HCT116 (cell line): Measurements from ENCODE around the gene POC1B. TPM values are rescaled to one million over a fixed set of nuclear protein-coding genes. Genes with fewer than 3 reads are reported as not detected.

Experiments
- ATAC-seq: fragments of 200-7000 bp; cut with Tn5 transposase; 2 replicates; pipeline ENCODE4 v1.9.1; 2020; ENCODE audit warnings: mild to moderate bottlenecking, moderate library complexity
- BruUV-seq: library from RNA; stranded (reverse); fragments of 400-500 nt; replicated peaks from 2 replicates; lab custom pipeline; 2021; lab: Mats Ljungman, UMichigan
- CTCF ChIA-PET: fragments of 300-600 bp; sonication (Branson Sonifier 250); formaldehyde crosslinking; loops from one replicate; lab custom pipeline; 2021; ENCODE audit warnings: antibody characterized with exemption; lab: Charles Lee
- POLR2A ChIA-PET: fragments of 300-600, 350-600 bp; sonication (Branson Sonifier 250); formaldehyde crosslinking; loops from one replicate; lab custom pipeline; 2021; ENCODE audit warnings: antibody characterized with exemption; lab: Charles Lee
- RAD21 ChIA-PET, 2 experiments: fragments of 300-600 bp; sonication (Branson Sonifier 250); formaldehyde crosslinking; loops; one replicate each; lab custom pipeline; 2023; ENCODE audit warnings: low total read pairs in 2 of 2; ENCODE audit not compliant: uncharacterized antibody in 2 of 2, unreplicated experiment in 2 of 2, low non-redundant PET in 1 of 2; lab: Charles Lee
- DNase-seq: peaks from one replicate; pipeline ENCODE4 v3.0.0-alpha.2; 2010; ENCODE audit warnings: low read depth, low spot score
- H2AFZ ChIP-seq: fragments of 200-600 bp; shearing (Covaris generic), sonication (generic); 2 replicates; pipeline ENCODE4 v1.6.1; 2017; ENCODE audit warnings: low read depth, mixed run types, mixed read lengths, antibody characterized with exemption, low read length; ENCODE audit not compliant: poor library complexity, severe bottlenecking
- H3K27ac ChIP-seq: 2 replicates; pipeline ENCODE4 v1.5.1; 2012; ENCODE audit warnings: low read depth, low read length
- H3K27me3 ChIP-seq: fragments of 200-600 bp; sonication (generic); 2 replicates; pipeline ENCODE4 v1.6.1; 2016; ENCODE audit warnings: mixed run types, low read length, mixed read lengths; ENCODE audit not compliant: insufficient read depth
- H3K36me3 ChIP-seq, 2 experiments: fragments of 200-500 bp in 1 of 2; fragments of 200-600 bp in 1 of 2; sonication (Bioruptor generic) in 1 of 2; sonication (generic) in 1 of 2; 2 replicates each; pipeline versions ENCODE4 v1.5.1 to v1.6.1; 2014 to 2016; ENCODE audit warnings: low read length in 2 of 2, inconsistent platforms in 1 of 2, mixed read lengths in 1 of 2, mixed run types in 1 of 2; ENCODE audit not compliant: insufficient read depth in 2 of 2, control insufficient read depth in 1 of 2
- H3K4me1 ChIP-seq, 2 experiments: fragments of 200-600 bp in 1 of 2; sonication (generic) in 1 of 2; 2 replicates each; pipeline versions ENCODE4 v1.5.1 to v1.6.1; 2012 to 2017; ENCODE audit warnings: low read length in 2 of 2, inconsistent platforms in 1 of 2, mild to moderate bottlenecking in 1 of 2, mixed read lengths in 1 of 2, mixed run types in 1 of 2, moderate library complexity in 1 of 2; ENCODE audit not compliant: insufficient read depth in 2 of 2, control insufficient read depth in 1 of 2
- H3K4me2 ChIP-seq: fragments of 200-600 bp; sonication (generic); 2 replicates; pipeline ENCODE4 v1.6.1; 2017; ENCODE audit warnings: mixed run types, low read length, mixed read lengths
- H3K4me3 ChIP-seq, 2 experiments: fragments of 200-600 bp in 1 of 2; sonication (generic) in 1 of 2; replicated peaks in 1 of 2; 2 replicates each; pipeline ENCODE4 v1.5.1; 2011 to 2016; ENCODE audit warnings: low read length in 2 of 2, control low read depth in 1 of 2, low read depth in 1 of 2, mild to moderate bottlenecking in 1 of 2, mixed read lengths in 1 of 2, mixed run types in 1 of 2
- H3K79me2 ChIP-seq: fragments of 200-600 bp; sonication (generic); 2 replicates; pipeline ENCODE4 v1.6.1; 2017; ENCODE audit warnings: mild to moderate bottlenecking, mixed run types, low read length, moderate library complexity, mixed read lengths; ENCODE audit not compliant: insufficient read depth
- H3K9ac ChIP-seq: fragments of 200-600 bp; sonication (generic); 2 replicates; pipeline ENCODE4 v1.6.1; 2016; ENCODE audit warnings: low read length, mixed read lengths
- H3K9me2 ChIP-seq: fragments of 200-600 bp; sonication (generic), shearing (Covaris generic); 2 replicates; pipeline ENCODE4 v1.6.1; 2017; ENCODE audit warnings: mixed run types, mild to moderate bottlenecking, moderate library complexity; ENCODE audit not compliant: insufficient read depth
- H3K9me3 ChIP-seq, 2 experiments: fragments of 200-500 bp in 1 of 2; fragments of 200-600 bp in 1 of 2; sonication (Bioruptor generic) in 1 of 2; sonication (generic) in 1 of 2; 2 replicates each; pipeline ENCODE4 v1.6.1; 2014 to 2017; ENCODE audit warnings: low read length in 2 of 2, mixed read lengths in 2 of 2, inconsistent platforms in 1 of 2, low read depth in 1 of 2, mild to moderate bottlenecking in 1 of 2, mixed run types in 1 of 2, moderate library complexity in 1 of 2; ENCODE audit not compliant: control insufficient read depth in 1 of 2, insufficient read depth in 1 of 2
- H4K20me1 ChIP-seq: fragments of 200-600 bp; sonication (generic), shearing (Covaris generic); 2 replicates; pipeline ENCODE4 v1.6.1; 2017; ENCODE audit warnings: mixed run types, mild to moderate bottlenecking, moderate library complexity; ENCODE audit not compliant: insufficient read depth
- CBX3 ChIP-seq: IDR thresholded peaks from 2 replicates; pipeline ENCODE4 v1.6.1; 2012; ENCODE audit warnings: low read depth
- CEBPB ChIP-seq: IDR thresholded peaks from 2 replicates; pipeline ENCODE4 v1.6.1; 2012; ENCODE audit warnings: low read depth
- EGR1 ChIP-seq: IDR thresholded peaks from 2 replicates; pipeline ENCODE4 v1.6.1; 2012; ENCODE audit warnings: low read depth
- ELF1 ChIP-seq: IDR thresholded peaks from 2 replicates; pipeline ENCODE4 v1.6.1; 2012; ENCODE audit warnings: low read depth, borderline replicate concordance
- EZH2phosphoT487 ChIP-seq: fragments of 200-600 bp; IDR thresholded peaks from 2 replicates; pipeline ENCODE4 v1.6.1; 2018; ENCODE audit warnings: antibody characterized with exemption, borderline replicate concordance
- FOSL1 ChIP-seq: IDR thresholded peaks from 2 replicates; pipeline ENCODE4 v1.6.1; 2012; ENCODE audit warnings: low read depth
- MAX ChIP-seq: IDR thresholded peaks from 2 replicates; pipeline ENCODE4 v1.6.1; 2012
- POLR2A ChIP-seq: IDR thresholded peaks from 2 replicates; pipeline ENCODE4 v1.7.0; 2011; ENCODE audit warnings: borderline replicate concordance; ENCODE audit not compliant: insufficient read depth, insufficient read length; ENCODE audit errors: extremely low read depth
- RAD21 ChIP-seq: IDR thresholded peaks from 2 replicates; pipeline ENCODE4 v1.6.1; 2012; ENCODE audit warnings: low read depth, mild to moderate bottlenecking
- REST ChIP-seq: IDR thresholded peaks from 2 replicates; pipeline ENCODE4 v1.6.1; 2012; ENCODE audit warnings: low read depth
- SIN3A ChIP-seq: IDR thresholded peaks from 2 replicates; pipeline ENCODE4 v1.6.1; 2012; ENCODE audit warnings: low read depth
- SP1 ChIP-seq: IDR thresholded peaks from 2 replicates; pipeline ENCODE4 v1.6.1; 2012; ENCODE audit warnings: low read depth
- SRF ChIP-seq: IDR thresholded peaks from 2 replicates; pipeline ENCODE4 v1.6.1; 2012; ENCODE audit warnings: low read depth
- YY1 ChIP-seq: IDR thresholded peaks from 2 replicates; pipeline ENCODE4 v1.6.1; 2011; ENCODE audit warnings: low read length, low read depth, moderate library complexity, mild to moderate bottlenecking; ENCODE audit not compliant: insufficient replicate concordance; ENCODE audit errors: extremely low read depth
- ZBTB33 ChIP-seq: IDR thresholded peaks from 2 replicates; pipeline ENCODE4 v1.6.1; 2011; ENCODE audit warnings: mild to moderate bottlenecking, low read length, moderate library complexity; ENCODE audit not compliant: insufficient replicate concordance; ENCODE audit errors: extremely low read depth
- ZFX ChIP-seq: fragments of 450-650 bp; IDR thresholded peaks from 2 replicates; pipeline ENCODE4 v1.6.1; 2017
- ZNF274 ChIP-seq: fragments of 200-500 bp; sonication (Bioruptor generic); IDR thresholded peaks from 2 replicates; pipeline ENCODE4 v1.6.1; 2014; ENCODE audit warnings: mild to moderate bottlenecking, low read depth, low read length, inconsistent platforms
- intact Hi-C: fragments of 100-400 bp; cut with micrococcal nuclease; formaldehyde crosslinking; loops from 2 replicates; pipeline ENCODE4 v1.10.0; 2022
- total RNA-seq: library from RNA; stranded (reverse); gene quantifications from one replicate; pipeline ENCODE4 v1.2.1, GENCODE V29; 2021; ENCODE audit not compliant: unreplicated experiment

The POC1B gene
- total RNA-seq, 1 experiment from 2014 or later, result 14.3 TPM

GRCh38 chr12:89481213-89481914 is 44.5 kb downstream of the POC1B start:
- no TSS peak for BruUV-seq
- ChIA-PET RAD21 (no interaction called here), POLR2A (no interaction called here), CTCF (no interaction called here)
- Histone ChIP-seq H3K79me2 (no peaks in the 10 kb centered on the region), H4K20me1 (no peaks in the 10 kb centered on the region), H2AFZ (no peak overlapping the region), H3K4me2 (no peak overlapping the region), H3K9me3 (no peaks in the 10 kb centered on the region), H3K4me1 (no peaks in the 10 kb centered on the region; a peak in 1 of 4 replicates), H3K4me3 (no peak overlapping the region), H3K27me3 (no peaks in the 10 kb centered on the region), H3K27ac (no peak overlapping the region), H3K9me2 (no peaks in the 10 kb centered on the region), H3K36me3 (no peaks in the 10 kb centered on the region), H3K9ac (no peak overlapping the region)
- intact Hi-C loops, result no loop called here
- no peak for DNase-seq
- no peak for ATAC-seq
- TF ChIP-seq ZBTB33 (no peak), REST (no peak), SIN3A (no peak), ELF1 (no peak), EGR1 (no peak), CBX3 (no peak), ZNF274 (no peak), EZH2phosphoT487 (no peak), YY1 (no peak), RAD21 (no peak), POLR2A (no peak), SRF (no peak), FOSL1 (no peak), MAX (no peak), CEBPB (no peak), ZFX (no peak), SP1 (no peak)
